Heart left ventricle (tissue), 16 donors: ENCODE measurements around the gene CEP128. TPM values are rescaled to one million over a fixed set of nuclear protein-coding genes. Genes with fewer than 3 reads are reported as not detected.

Experiments
- ATAC-seq, 4 donors: fragments of 200-7000 bp; cut with Tn5 transposase; one replicate each; pipeline ENCODE4 v1.9.1; 2020 to 2022; ENCODE audit warnings: moderate library complexity in 4 of 4, mild to moderate bottlenecking in 3 of 4, moderate number of reproducible peaks in 1 of 4
- DNase-seq, 5 donors: peaks; one replicate each; pipeline ENCODE4 v3.0.0-alpha.2; 2020
- H3K27ac ChIP-seq, 12 donors: fragments of 200-600 bp; sonication (generic) in 4 of 12; one replicate each; pipeline versions ENCODE4 v1.5.0 to v1.8.0; 2016 to 2022; ENCODE audit warnings: mild to moderate bottlenecking in 2 of 12
- H3K27me3 ChIP-seq, 9 donors: fragments of 200-600 bp; sonication (generic) in 2 of 9; one replicate each; pipeline versions ENCODE4 v1.5.1 to v1.8.0; 2016 to 2022; ENCODE audit warnings: mild to moderate bottlenecking in 3 of 9
- H3K36me3 ChIP-seq, 9 donors: fragments of 200-600 bp; sonication (generic) in 2 of 9; one replicate each; pipeline versions ENCODE4 v1.5.0 to v1.8.0; 2018 to 2022; ENCODE audit warnings: mild to moderate bottlenecking in 2 of 9
- H3K4me1 ChIP-seq, 12 donors: fragments of 200-600 bp; sonication (generic) in 4 of 12; one replicate each; pipeline versions ENCODE4 v1.5.0 to v1.8.0; 2016 to 2022; ENCODE audit warnings: mild to moderate bottlenecking in 3 of 12
- H3K4me3 ChIP-seq, 12 donors: fragments of 200-600 bp; sonication (generic) in 4 of 12; one replicate each; pipeline versions ENCODE4 v1.5.0 to v1.8.0; 2017 to 2022; ENCODE audit warnings: mild to moderate bottlenecking in 9 of 12, moderate library complexity in 4 of 12
- H3K9me3 ChIP-seq, 12 donors: fragments of 200-600 bp; sonication (generic) in 4 of 12; one replicate each; pipeline versions ENCODE4 v1.5.0 to v1.8.0; 2016 to 2022; ENCODE audit warnings: mild to moderate bottlenecking in 1 of 12
- POLR2A ChIP-seq, 2 donors: fragments of 450-650 bp; IDR thresholded peaks; one replicate each; pipeline ENCODE4 v1.6.1; 2017; ENCODE audit warnings: antibody characterized with exemption in 2 of 2, mild to moderate bottlenecking in 2 of 2, moderate library complexity in 2 of 2
- WGBS, 4 donors: extraction: QIAGEN DNeasy Blood & Tissue Kit in 2 of 4; methylation state at CpG; one replicate each; pipeline versions ENCODE4 v1.1.5 to v1.1.7; 2013 to 2018; 5-methylcytosine and 5-hydroxymethylcytosine counted together
- intact Hi-C, 10 donors: fragments of 100-400 bp; cut with DNase I; formaldehyde crosslinking; loops; one replicate each; pipeline versions ENCODE4 v1.11.1 to v1.14.2; 2022
- polyA plus RNA-seq, 2 donors: library from polyadenylated mRNA; stranded (reverse); fragments of 200-250 nt; gene quantifications; one replicate each; pipeline ENCODE4 v1.2.3, GENCODE V29; 2013
- total RNA-seq, 9 donors: library from RNA; depleted of rRNA in 2 of 9; stranded (reverse); fragments of >200 nt in 2 of 9; fragmentation: NEBNext Ultra II Directional in 3 of 9; extraction: Animal tissue kit (Norgen Biotek cat#: 25700) in 3 of 9; gene quantifications; one replicate each; pipeline versions ENCODE4 v1.1.0 to v1.2.4, GENCODE V29; 2016 to 2023
- TF ChIP-seq, protein P1 (sequence below), 12 donors: fragments of 200-600 bp; sonication (generic) in 4 of 12; IDR thresholded peaks; one replicate each; pipeline versions ENCODE4 v1.5.0 to v1.8.0; 2018 to 2022; ENCODE audit warnings: antibody characterized with exemption in 12 of 12, mild to moderate bottlenecking in 5 of 12
- donor health status: ischemic (EF 13 %, LVEDD 7.1; RV severe dilation, severe dysfunction).
- donor health status: healthy with polysubstance abuse.
- donor health status: DM: no; HTN: yes; CAD: no.
- donor health status: DM: no; HTN: no; CAD: no.
- donor health status: ischemic (EF 25% LVEDD 6.9; RV normal size, moderate dysfunction).
- donor health status: ischemic (EF 25% LVEDD 5.7; RV mildly dilated, moderate dysfunction).
- donor health status: healthy.
- donor health status: DM: yes; HTN: yes; CAD: no.
- donor health status: ischemic (EF 35%, LVEDD 5.7; RV mildly dilated, moderate dysfunction).
- donor health status: nonischemic (EF 11% LVEDD 7.7; RV severe dilation, severe dysfunction).
- donor health status: DM: yes; HTN: yes; CAD: no.
- donor health status: PGD.
- donor health status: ischemic (EF 29% LVEDD 5.4; RV normal size, mild dysfunction).
- donor health status: nonischemic (EF 23%, LVEDD 6.1; RV moderate dilation, normal function).

Gene CEP128
- total and polyA plus RNA-seq, 11 donors = 0.94 to 6.6 (median 3.4) TPM

DNA sequence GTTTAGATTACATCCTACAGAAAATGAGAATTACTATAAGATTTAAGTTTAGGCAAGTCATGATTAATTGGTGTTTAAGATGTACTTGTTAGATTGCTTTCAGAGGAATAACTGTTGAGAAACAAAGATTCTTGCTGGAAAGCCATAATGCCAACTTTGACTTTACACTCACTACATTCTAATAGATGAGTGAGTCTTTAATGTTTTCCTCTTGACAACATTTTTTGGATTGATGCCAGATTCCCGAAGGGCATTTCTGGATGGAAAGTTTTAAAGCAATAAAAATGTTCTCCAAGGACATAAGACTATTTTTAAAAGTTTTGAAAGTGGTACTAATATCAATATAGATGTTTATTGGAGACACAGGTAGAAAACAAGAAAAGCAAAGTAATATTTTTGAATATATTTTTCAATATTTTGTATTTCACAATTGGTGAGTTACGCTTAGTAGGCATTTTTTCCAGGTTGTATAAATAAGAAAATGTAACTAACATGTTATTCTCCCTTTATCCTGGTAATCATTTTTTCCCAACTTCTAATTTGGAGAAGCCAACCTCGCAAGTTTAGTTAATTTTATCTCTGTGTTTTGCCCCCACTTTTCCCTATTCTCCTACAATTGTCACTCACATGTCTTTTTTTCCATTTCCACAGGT, 307.3 kb downstream of the CEP128 start:
- Histone ChIP-seq H3K27me3 (no peaks in the 10 kb centered on the region), H3K36me3 (no peaks in the 10 kb centered on the region), H3K4me1 (no peaks in the 10 kb centered on the region), H3K27ac (no peak overlapping the region), H3K4me3 (no peak overlapping the region), H3K9me3 (no peaks in the 10 kb centered on the region)
- intact Hi-C loops = no loop called here
- 69 to 75% (median 71%) methylated on average over 3 of the region's 3 CpGs for WGBS, 4 donors
- DNase-seq (no peak), ATAC-seq (no peak)
- TF ChIP-seq, protein P1, sequence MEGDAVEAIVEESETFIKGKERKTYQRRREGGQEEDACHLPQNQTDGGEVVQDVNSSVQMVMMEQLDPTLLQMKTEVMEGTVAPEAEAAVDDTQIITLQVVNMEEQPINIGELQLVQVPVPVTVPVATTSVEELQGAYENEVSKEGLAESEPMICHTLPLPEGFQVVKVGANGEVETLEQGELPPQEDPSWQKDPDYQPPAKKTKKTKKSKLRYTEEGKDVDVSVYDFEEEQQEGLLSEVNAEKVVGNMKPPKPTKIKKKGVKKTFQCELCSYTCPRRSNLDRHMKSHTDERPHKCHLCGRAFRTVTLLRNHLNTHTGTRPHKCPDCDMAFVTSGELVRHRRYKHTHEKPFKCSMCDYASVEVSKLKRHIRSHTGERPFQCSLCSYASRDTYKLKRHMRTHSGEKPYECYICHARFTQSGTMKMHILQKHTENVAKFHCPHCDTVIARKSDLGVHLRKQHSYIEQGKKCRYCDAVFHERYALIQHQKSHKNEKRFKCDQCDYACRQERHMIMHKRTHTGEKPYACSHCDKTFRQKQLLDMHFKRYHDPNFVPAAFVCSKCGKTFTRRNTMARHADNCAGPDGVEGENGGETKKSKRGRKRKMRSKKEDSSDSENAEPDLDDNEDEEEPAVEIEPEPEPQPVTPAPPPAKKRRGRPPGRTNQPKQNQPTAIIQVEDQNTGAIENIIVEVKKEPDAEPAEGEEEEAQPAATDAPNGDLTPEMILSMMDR (IDR thresholded peaks at IDR 0.05) = no peak
- TF ChIP-seq POLR2A (IDR thresholded peaks at IDR 0.05) = no peak

GRCh38 chr14:80629606-80630005, 311.9 kb downstream of the CEP128 start:
- Histone ChIP-seq H3K27me3 (no peaks in the 10 kb centered on the region), H3K4me1 (no peaks in the 10 kb centered on the region), H3K27ac (no peak overlapping the region), H3K9me3 (peaks cover 0 to 6% (median 0%) of the 10 kb centered on the region in 12 donors), H3K4me3 (no peak overlapping the region), H3K36me3 (no peaks in the 10 kb centered on the region)
- TF ChIP-seq, protein P1 (IDR thresholded peaks at IDR 0.05) = no peak
- no peak for TF ChIP-seq POLR2A (IDR thresholded peaks at IDR 0.05)
- DNase-seq (no peak), ATAC-seq (no peak)
- intact Hi-C loops = no loop called here

DNA sequence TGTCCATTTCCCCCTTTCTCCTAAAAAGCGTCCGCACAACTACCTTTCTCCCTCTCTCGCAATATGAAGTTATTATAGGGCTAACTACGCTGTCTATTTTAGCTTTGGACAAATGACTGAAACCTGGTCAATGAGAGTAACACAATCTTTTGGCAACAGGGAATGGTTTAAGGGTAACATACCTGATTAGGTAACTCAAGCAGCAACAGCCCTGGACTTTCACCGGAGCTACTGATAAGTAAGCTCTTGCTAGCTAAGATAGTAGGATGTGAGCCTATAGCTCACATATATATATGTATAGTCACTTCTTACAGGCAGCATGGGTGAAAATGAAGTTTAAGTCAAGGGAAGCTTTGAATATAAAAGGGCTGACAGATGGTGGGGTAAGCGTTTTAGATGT, 313.0 kb downstream of the CEP128 start:
- ATAC-seq (no peak), DNase-seq (no peak)
- Histone ChIP-seq H3K4me3 (no peak overlapping the region), H3K36me3 (no peaks in the 10 kb centered on the region), H3K9me3 (peaks cover 0 to 6% (median 0%) of the 10 kb centered on the region in 12 donors), H3K4me1 (no peaks in the 10 kb centered on the region), H3K27ac (no peak overlapping the region), H3K27me3 (no peaks in the 10 kb centered on the region)
- no peak for TF ChIP-seq POLR2A (IDR thresholded peaks at IDR 0.05)
- TF ChIP-seq, protein P1 (IDR thresholded peaks at IDR 0.05) = no peak
- 80 to 86% (median 84%) methylated on average over 6 of the region's 6 CpGs for WGBS, 4 donors
- intact Hi-C loops = no loop called here

- ATAC-seq (no peak), DNase-seq (no peak)
- Histone ChIP-seq H3K27me3 (no peaks in the 10 kb centered on the region), H3K9me3 (peaks cover 0 to 6% (median 0%) of the 10 kb centered on the region in 12 donors), H3K36me3 (no peaks in the 10 kb centered on the region), H3K4me1 (no peaks in the 10 kb centered on the region), H3K27ac (no peak overlapping the region), H3K4me3 (no peak overlapping the region)
- intact Hi-C loops = no loop called here
- TF ChIP-seq, protein P1 (IDR thresholded peaks at IDR 0.05) = no peak
- TF ChIP-seq POLR2A (IDR thresholded peaks at IDR 0.05) = no peak
- WGBS, 4 donors = 86 to 92% (median 90%) methylated on average over 2 of the region's 2 CpGs
These were observed 313.8 kb downstream of the CEP128 start for GRCh38 chr14:80627745-80628144.
